Peyer's patch (tissue), 4 donors: ENCODE measurements around the gene NEDD9.

Source experiments
- CTCF ChIP-seq, 6 experiments: fragments of 450-650 bp in 4 of 6; fragments of 200-600 bp in 2 of 6; sonication (generic) in 1 of 6; IDR thresholded peaks; one replicate each; pipeline ENCODE4 v1.5.1; 2017 to 2019; ENCODE audit warnings: antibody characterized with exemption in 6 of 6, mild to moderate bottlenecking in 3 of 6, moderate library complexity in 1 of 6
- POLR2A ChIP-seq, 2 donors: fragments of 450-650 bp; IDR thresholded peaks; one replicate each; pipeline ENCODE4 v1.5.1; 2017; ENCODE audit warnings: antibody characterized with exemption in 2 of 2, mild to moderate bottlenecking in 2 of 2, moderate library complexity in 2 of 2

GRCh38 chr6:11164717-11165646, 67.5 kb downstream of the NEDD9 start:
- no peak for TF ChIP-seq CTCF (IDR thresholded peaks at IDR 0.05)
- no peak for TF ChIP-seq POLR2A (IDR thresholded peaks at IDR 0.05)
